ENCODE results near the gene FBXO31.

DNA sequence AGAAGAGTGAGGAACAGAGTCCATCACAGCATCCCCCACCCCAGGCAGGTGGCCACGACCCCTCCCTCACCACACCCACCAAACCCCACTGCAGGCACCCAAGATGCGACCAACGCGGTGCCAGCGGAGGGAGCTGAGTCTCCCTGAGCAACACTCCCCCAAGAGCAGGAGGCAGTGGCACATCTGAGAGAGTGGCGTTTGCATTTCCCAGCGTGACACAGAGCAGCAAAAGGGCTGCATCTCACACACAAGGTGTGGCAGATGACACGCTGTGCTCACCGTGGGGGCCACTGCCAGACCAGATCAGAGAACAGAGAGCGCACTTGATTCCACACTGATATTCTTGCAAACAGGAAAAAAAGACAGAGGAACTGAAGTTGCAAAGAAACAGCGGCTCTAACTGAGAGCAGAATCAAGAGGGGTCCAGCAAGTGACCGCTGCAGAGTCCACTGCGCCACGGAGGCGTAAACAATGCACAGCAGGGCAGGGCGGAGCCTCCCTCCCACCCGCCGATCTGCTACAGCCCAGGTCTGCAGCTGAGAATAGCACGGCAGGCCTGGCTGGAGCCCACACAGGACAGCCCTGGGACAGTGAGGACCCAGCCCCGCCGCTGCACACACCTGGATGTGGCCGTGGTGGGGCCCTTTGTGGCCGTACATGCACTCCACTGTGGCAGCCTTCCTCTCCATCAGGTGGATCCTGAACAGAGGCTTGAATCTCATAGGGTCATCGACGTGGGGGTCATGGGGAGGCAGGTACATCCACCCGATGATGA is 40.4 kb downstream of the FBXO31 start:
- TF ChIP-seq, protein P1, sequence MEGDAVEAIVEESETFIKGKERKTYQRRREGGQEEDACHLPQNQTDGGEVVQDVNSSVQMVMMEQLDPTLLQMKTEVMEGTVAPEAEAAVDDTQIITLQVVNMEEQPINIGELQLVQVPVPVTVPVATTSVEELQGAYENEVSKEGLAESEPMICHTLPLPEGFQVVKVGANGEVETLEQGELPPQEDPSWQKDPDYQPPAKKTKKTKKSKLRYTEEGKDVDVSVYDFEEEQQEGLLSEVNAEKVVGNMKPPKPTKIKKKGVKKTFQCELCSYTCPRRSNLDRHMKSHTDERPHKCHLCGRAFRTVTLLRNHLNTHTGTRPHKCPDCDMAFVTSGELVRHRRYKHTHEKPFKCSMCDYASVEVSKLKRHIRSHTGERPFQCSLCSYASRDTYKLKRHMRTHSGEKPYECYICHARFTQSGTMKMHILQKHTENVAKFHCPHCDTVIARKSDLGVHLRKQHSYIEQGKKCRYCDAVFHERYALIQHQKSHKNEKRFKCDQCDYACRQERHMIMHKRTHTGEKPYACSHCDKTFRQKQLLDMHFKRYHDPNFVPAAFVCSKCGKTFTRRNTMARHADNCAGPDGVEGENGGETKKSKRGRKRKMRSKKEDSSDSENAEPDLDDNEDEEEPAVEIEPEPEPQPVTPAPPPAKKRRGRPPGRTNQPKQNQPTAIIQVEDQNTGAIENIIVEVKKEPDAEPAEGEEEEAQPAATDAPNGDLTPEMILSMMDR (IDR thresholded peaks at IDR 0.05; ENCODE audit: extremely low read depth in 1 of 2, insufficient read depth in 1 of 2, low read depth in 1 of 2, low read length in 2 of 2), result no peak
- TF ChIP-seq, protein P2, sequence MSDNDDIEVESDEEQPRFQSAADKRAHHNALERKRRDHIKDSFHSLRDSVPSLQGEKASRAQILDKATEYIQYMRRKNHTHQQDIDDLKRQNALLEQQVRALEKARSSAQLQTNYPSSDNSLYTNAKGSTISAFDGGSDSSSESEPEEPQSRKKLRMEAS (IDR thresholded peaks at IDR 0.05; ENCODE audit: insufficient read depth, insufficient read length), result no peak
- TF ChIP-seq JUN (IDR thresholded peaks at IDR 0.05; ENCODE audit: borderline replicate concordance, insufficient read depth, insufficient read length, low read depth), result no peak
- TF ChIP-seq POLR2AphosphoS5 (IDR thresholded peaks at IDR 0.05; ENCODE audit: insufficient read depth, low read depth, low read length), result no peak

All from endothelial cell of umbilical vein (primary cell).